ENCODE results near the gene HBA1. TPM values are rescaled to one million over a fixed set of nuclear protein-coding genes. Genes with fewer than 3 reads are reported as not detected.

Gene HBA1
- total RNA-seq, 4 donors from 2014 or later, result not detected

DNA sequence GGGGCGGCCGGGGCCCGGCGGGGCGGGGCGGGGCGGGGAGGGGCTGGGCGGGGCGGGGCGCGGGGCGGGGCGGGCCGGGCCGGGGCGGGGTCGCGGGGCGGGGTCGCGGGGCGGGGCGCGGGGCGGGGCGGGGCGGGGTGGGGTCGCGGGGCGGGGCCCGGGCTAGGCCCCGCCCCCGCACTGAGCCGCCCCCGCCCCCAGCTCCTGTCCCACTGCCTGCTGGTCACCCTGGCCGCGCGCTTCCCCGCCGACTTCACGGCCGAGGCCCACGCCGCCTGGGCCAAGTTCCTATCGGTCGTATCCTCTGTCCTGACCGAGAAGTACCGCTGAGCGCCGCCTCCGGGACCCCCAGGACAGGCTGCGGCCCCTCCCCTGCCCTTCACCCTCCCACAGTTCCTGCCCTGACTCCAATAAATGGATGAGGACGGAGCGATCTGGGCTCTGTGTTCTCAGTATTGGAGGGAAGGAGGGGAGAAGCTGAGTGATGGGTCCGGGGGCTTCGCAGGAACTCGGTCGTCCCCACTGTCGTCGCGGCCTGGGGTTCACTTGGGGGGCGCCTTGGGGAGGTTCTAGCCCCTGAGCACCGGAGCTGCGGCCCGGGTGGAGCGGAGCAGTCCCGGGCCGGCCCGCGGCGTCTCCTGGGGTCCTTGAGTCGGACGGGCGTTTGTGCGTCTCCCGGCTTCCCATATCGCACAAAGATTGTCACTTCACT is 11.5 kb upstream of the HBA1 start:
- Histone ChIP-seq H3K4me1 (peaks cover 0 to 18% (median 8%) of the 10 kb centered on the region in 4 donors), H3K9me3 (no peaks in the 10 kb centered on the region), H3K36me3 (no peaks in the 10 kb centered on the region), H3K4me3 (peak overlapping the region in 1 of 4 donors; percentile 12), H3K27ac (no peak overlapping the region), H3K27me3 (peaks cover 0 to 42% of the 10 kb centered on the region in 2 donors)
- DNase-seq, result no peak
- TF ChIP-seq, protein P1, sequence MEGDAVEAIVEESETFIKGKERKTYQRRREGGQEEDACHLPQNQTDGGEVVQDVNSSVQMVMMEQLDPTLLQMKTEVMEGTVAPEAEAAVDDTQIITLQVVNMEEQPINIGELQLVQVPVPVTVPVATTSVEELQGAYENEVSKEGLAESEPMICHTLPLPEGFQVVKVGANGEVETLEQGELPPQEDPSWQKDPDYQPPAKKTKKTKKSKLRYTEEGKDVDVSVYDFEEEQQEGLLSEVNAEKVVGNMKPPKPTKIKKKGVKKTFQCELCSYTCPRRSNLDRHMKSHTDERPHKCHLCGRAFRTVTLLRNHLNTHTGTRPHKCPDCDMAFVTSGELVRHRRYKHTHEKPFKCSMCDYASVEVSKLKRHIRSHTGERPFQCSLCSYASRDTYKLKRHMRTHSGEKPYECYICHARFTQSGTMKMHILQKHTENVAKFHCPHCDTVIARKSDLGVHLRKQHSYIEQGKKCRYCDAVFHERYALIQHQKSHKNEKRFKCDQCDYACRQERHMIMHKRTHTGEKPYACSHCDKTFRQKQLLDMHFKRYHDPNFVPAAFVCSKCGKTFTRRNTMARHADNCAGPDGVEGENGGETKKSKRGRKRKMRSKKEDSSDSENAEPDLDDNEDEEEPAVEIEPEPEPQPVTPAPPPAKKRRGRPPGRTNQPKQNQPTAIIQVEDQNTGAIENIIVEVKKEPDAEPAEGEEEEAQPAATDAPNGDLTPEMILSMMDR (IDR thresholded peaks at IDR 0.05), result no peak
- no peak for TF ChIP-seq POLR2A (IDR thresholded peaks at IDR 0.05)

DNA sequence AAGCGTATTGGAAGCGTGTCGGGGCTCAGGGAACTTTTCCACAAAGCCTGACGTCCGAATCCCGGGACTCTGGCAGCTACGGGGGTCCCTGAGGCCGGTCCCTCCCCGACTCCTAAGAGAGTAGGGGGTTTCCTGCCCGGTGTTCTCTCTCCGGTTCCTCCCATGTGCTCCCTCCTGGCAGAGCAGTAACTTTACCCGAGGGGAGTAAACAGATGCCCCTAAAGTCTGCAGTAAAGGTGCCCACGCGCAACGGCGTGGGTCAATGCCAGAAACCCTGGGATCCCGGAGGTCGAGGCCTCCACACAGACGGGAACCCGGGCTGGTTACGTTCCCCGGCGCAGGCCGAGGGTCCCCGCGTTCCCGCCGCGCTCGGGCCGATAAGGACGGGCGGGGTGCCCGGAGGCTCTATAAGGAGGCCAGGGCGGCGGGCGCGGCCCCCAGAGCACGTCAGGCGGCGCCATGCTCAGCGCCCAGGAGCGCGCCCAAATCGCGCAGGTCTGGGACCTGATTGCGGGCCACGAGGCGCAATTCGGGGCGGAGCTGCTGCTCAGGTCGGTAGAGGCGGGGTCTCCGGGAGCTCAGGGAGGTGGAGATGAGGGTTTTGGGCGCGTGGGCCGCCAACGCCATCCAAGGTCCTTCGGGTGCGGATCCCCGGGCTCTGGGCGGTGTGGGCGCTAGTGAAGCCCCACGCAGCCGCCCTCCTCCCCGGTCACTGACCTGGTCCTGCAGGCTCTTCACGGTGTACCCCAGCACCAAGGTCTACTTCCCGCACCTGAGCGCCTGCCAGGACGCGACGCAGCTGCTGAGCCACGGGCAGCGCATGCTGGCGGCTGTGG is 10.7 kb upstream of the HBA1 start, which contains the start of gene HBM:
HBM (plus strand) TSS at position 440 of the 836 bp plus-strand sequence; CDS start at position 460, 20 bp downstream.
- no peak within 1 kb of the TSS for H3K27ac ChIP-seq
- no peaks in the 10 kb centered on the region for H3K9me3 ChIP-seq
- no peak for TF ChIP-seq POLR2A (IDR thresholded peaks at IDR 0.05)
- TF ChIP-seq, protein P1 (IDR thresholded peaks at IDR 0.05), result no peak
- H3K36me3 ChIP-seq, result no peaks in the 10 kb centered on the region
- peaks cover 0 to 18% (median 8%) of the 10 kb centered on the region in 4 donors for H3K4me1 ChIP-seq
- peaks cover 0 to 42% of the 10 kb centered on the region in 2 donors for H3K27me3 ChIP-seq
- no peak for DNase-seq
- H3K4me3 ChIP-seq, result peak within 1 kb of the TSS in 1 of 4 donors; percentile 12

DNA sequence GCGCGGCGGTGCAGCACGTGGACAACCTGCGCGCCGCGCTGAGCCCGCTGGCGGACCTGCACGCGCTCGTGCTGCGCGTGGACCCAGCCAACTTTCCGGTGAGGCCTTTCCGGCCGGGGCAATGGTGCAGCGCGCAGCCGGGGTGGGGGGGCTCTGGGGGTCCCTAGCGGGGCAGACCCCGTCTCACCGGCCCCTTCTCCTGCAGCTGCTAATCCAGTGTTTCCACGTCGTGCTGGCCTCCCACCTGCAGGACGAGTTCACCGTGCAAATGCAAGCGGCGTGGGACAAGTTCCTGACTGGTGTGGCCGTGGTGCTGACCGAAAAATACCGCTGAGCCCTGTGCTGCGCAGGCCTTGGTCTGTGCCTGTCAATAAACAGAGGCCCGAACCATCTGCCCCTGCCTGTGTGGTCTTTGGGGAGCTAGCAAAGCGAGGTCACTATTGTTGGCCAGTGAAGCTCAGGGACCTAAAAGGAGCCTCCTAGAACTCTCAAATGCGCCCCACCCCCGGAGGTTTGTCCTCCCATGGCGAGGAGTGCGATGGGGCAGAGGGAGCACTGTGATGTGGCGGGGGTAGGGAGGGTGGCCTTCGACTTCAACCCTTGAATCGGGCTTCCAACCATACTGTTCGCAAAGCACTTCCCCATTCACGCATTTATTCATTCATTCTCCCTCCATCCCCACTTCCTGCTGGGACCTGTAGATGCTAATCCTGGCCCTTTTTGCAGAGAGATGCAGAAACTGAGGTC is 9.9 kb upstream of the HBA1 start:
- Histone ChIP-seq H3K4me3 (no peak overlapping the region), H3K27ac (no peak overlapping the region), H3K4me1 (peaks cover 0 to 18% (median 8%) of the 10 kb centered on the region in 4 donors), H3K36me3 (no peaks in the 10 kb centered on the region), H3K9me3 (no peaks in the 10 kb centered on the region), H3K27me3 (peaks cover 0 to 47% of the 10 kb centered on the region in 2 donors)
- TF ChIP-seq, protein P1 (IDR thresholded peaks at IDR 0.05), result no peak
- no peak for TF ChIP-seq POLR2A (IDR thresholded peaks at IDR 0.05)
- no peak for DNase-seq

DNA sequence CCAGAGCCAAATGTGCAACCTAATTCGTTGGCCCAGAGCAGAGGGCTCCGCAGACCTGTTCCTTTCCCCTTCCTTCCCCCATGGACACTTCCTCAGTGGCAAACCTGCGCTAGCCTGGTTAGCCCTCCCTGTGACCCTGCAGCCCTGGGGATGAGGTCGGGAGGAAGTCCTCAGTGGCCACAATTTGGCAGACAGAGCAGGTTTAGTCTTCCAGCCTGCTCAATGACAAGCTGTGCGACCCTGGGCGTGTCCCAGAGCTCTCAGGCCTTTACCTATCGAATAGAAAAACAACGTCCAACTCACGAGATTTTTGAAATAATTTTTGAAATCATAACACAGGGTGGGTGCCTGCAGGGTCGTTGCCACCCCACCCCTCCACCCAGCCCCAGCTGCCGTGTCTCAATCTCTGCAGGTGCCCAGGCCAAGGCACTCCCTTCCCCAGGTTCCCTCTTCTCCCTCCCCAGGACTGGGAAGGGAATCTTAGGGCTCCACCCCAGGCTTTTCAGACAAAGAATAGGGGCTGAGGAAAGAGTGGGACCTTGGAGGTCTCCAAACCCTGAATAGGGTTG is 9.3 kb upstream of the HBA1 start:
- H3K4me1 ChIP-seq, result peaks cover 0 to 18% (median 8%) of the 10 kb centered on the region in 4 donors
- no peak overlapping the region for H3K4me3 ChIP-seq
- no peaks in the 10 kb centered on the region for H3K36me3 ChIP-seq
- no peak for TF ChIP-seq POLR2A (IDR thresholded peaks at IDR 0.05)
- TF ChIP-seq, protein P1 (IDR thresholded peaks at IDR 0.05), result no peak
- DNase-seq, result no peak
- no peak overlapping the region for H3K27ac ChIP-seq
- H3K27me3 ChIP-seq, result peaks cover 0 to 49% of the 10 kb centered on the region in 2 donors
- no peaks in the 10 kb centered on the region for H3K9me3 ChIP-seq

DNA sequence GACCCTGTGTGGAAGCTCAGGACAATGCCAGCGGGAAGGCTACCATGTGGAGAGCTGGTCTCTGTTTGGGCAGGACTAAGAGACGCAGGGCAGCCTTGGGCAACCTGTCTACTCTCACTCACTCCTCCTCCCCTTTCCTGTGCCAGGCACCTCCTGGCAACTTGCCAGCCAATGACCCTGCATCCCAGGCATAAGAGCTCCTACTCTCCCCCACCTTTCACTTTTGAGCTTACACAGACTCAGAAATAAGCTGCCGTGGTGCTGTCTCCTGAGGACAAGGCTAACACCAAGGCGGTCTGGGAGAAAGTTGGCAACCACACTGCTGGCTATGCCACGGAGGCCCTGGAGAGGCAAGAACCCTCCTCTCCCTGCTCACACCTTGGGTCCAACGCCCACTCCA is 8.1 kb upstream of the HBA1 start:
- peaks cover 0 to 49% of the 10 kb centered on the region in 2 donors for H3K27me3 ChIP-seq
- TF ChIP-seq, protein P1 (IDR thresholded peaks at IDR 0.05), result no peak
- no peak for TF ChIP-seq POLR2A (IDR thresholded peaks at IDR 0.05)
- H3K27ac ChIP-seq, result no peak overlapping the region
- no peaks in the 10 kb centered on the region for H3K36me3 ChIP-seq
- no peaks in the 10 kb centered on the region for H3K9me3 ChIP-seq
- peaks cover 0 to 18% (median 8%) of the 10 kb centered on the region in 4 donors for H3K4me1 ChIP-seq
- H3K4me3 ChIP-seq, result no peak overlapping the region
- no peak for DNase-seq

Data from Peyer's patch (tissue), 4 donors.